HL-60 (cell line): ENCODE results near the gene PSMD12.

Experiments
- POLR2AphosphoS5 ChIP-seq: IDR thresholded peaks from 2 replicates; pipeline ENCODE4 v1.6.1; 2012; ENCODE audit warnings: low read depth
- TF ChIP-seq, protein P1 (sequence below): IDR thresholded peaks from one replicate; pipeline ENCODE4 v1.5.1; 2011; ENCODE audit warnings: low read length, control low read depth, inconsistent platforms; ENCODE audit not compliant: insufficient read depth
- TF ChIP-seq, protein P2 (sequence below): IDR thresholded peaks from 2 replicates; pipeline ENCODE4 v1.6.1; 2012; ENCODE audit warnings: low read depth; ENCODE audit not compliant: insufficient replicate concordance

DNA sequence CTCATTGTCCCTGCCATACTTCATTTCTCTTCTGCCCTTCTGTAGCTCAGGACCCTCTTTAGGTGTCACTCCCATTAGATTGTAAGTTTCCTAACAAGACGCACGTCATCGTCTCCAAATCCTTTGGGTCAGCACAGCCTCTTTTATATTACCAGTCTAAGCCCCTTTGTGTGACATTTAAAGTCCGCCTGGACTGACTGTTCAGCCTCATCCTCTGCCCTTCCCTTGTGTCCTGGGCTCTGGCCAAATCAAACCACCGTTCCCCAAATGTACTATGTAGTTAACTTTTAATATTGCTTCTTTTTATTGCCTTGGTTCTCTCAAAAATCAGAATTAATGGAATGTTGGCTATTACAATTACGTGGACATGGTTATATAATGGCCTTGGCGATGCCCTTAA is 48.9 kb upstream of the PSMD12 start:
- no peak for TF ChIP-seq POLR2AphosphoS5
- TF ChIP-seq, protein P1, sequence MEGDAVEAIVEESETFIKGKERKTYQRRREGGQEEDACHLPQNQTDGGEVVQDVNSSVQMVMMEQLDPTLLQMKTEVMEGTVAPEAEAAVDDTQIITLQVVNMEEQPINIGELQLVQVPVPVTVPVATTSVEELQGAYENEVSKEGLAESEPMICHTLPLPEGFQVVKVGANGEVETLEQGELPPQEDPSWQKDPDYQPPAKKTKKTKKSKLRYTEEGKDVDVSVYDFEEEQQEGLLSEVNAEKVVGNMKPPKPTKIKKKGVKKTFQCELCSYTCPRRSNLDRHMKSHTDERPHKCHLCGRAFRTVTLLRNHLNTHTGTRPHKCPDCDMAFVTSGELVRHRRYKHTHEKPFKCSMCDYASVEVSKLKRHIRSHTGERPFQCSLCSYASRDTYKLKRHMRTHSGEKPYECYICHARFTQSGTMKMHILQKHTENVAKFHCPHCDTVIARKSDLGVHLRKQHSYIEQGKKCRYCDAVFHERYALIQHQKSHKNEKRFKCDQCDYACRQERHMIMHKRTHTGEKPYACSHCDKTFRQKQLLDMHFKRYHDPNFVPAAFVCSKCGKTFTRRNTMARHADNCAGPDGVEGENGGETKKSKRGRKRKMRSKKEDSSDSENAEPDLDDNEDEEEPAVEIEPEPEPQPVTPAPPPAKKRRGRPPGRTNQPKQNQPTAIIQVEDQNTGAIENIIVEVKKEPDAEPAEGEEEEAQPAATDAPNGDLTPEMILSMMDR = no peak
- TF ChIP-seq, protein P2, sequence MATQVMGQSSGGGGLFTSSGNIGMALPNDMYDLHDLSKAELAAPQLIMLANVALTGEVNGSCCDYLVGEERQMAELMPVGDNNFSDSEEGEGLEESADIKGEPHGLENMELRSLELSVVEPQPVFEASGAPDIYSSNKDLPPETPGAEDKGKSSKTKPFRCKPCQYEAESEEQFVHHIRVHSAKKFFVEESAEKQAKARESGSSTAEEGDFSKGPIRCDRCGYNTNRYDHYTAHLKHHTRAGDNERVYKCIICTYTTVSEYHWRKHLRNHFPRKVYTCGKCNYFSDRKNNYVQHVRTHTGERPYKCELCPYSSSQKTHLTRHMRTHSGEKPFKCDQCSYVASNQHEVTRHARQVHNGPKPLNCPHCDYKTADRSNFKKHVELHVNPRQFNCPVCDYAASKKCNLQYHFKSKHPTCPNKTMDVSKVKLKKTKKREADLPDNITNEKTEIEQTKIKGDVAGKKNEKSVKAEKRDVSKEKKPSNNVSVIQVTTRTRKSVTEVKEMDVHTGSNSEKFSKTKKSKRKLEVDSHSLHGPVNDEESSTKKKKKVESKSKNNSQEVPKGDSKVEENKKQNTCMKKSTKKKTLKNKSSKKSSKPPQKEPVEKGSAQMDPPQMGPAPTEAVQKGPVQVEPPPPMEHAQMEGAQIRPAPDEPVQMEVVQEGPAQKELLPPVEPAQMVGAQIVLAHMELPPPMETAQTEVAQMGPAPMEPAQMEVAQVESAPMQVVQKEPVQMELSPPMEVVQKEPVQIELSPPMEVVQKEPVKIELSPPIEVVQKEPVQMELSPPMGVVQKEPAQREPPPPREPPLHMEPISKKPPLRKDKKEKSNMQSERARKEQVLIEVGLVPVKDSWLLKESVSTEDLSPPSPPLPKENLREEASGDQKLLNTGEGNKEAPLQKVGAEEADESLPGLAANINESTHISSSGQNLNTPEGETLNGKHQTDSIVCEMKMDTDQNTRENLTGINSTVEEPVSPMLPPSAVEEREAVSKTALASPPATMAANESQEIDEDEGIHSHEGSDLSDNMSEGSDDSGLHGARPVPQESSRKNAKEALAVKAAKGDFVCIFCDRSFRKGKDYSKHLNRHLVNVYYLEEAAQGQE = no peak
